Osteoblast (primary cell): ENCODE measurements around the gene STAT4. TPM values are rescaled to one million over a fixed set of nuclear protein-coding genes. Genes with fewer than 3 reads are reported as not detected.

Source experiments
- DNase-seq: peaks from one replicate; pipeline ENCODE4 v3.0.0; 2011; ENCODE audit warnings: low spot score, mixed read lengths; ENCODE audit not compliant: insufficient read length; ENCODE audit errors: missing footprints
- H2AFZ ChIP-seq: 2 replicates; pipeline ENCODE4 v1.6.0; 2011; ENCODE audit warnings: mild to moderate bottlenecking, low read length
- H3K27ac ChIP-seq: 2 replicates; pipeline ENCODE4 v1.5.1; 2011; ENCODE audit warnings: mild to moderate bottlenecking, low read depth, low read length, moderate library complexity
- H3K27me3 ChIP-seq: 2 replicates; pipeline ENCODE4 v1.6.0; 2012; ENCODE audit warnings: mild to moderate bottlenecking, control low read depth, inconsistent platforms, low read length, moderate library complexity; ENCODE audit not compliant: insufficient read depth
- H3K36me3 ChIP-seq: 2 replicates; pipeline ENCODE4 v1.5.1; 2011; ENCODE audit warnings: mild to moderate bottlenecking, low read length, control low read depth, moderate library complexity; ENCODE audit not compliant: insufficient read depth
- H3K4me1 ChIP-seq: 2 replicates; pipeline ENCODE4 v1.5.1; 2011; ENCODE audit warnings: mild to moderate bottlenecking, low read length, control low read depth, moderate library complexity; ENCODE audit not compliant: insufficient read depth
- H3K4me2 ChIP-seq: 2 replicates; pipeline ENCODE4 v1.6.0; 2011; ENCODE audit warnings: mild to moderate bottlenecking, low read length; ENCODE audit not compliant: insufficient read depth
- H3K4me3 ChIP-seq: fragments of 200-600 bp; sonication (generic); 3 replicates; pipeline ENCODE4 v1.5.1; 2012; ENCODE audit warnings: mild to moderate bottlenecking, low read length, inconsistent platforms; ENCODE audit not compliant: insufficient read depth
- H3K79me2 ChIP-seq: 2 replicates; pipeline ENCODE4 v1.6.0; 2012; ENCODE audit warnings: mild to moderate bottlenecking, low read length, control low read depth, inconsistent platforms; ENCODE audit not compliant: insufficient read depth
- H3K9me3 ChIP-seq: 2 replicates; pipeline ENCODE4 v1.5.1; 2011; ENCODE audit warnings: low read depth, low read length, control low read depth
- H4K20me1 ChIP-seq: 2 replicates; pipeline ENCODE4 v1.6.0; 2012; ENCODE audit warnings: mild to moderate bottlenecking, low read length, control low read depth; ENCODE audit not compliant: insufficient read depth
- CTCF ChIP-seq: IDR thresholded peaks from 2 replicates; pipeline ENCODE4 v1.5.1; 2011; ENCODE audit warnings: mild to moderate bottlenecking, low read depth, low read length, moderate library complexity; ENCODE audit errors: extremely low read depth
- total RNA-seq: library from RNA; depleted of rRNA; stranded (reverse); fragments of >200 nt; gene quantifications from 2 replicates; pipeline ENCODE4 v1.2.3, GENCODE V29; 2012

Gene STAT4
- total RNA-seq, 1 donor, result 16.6 TPM

GRCh38 chr2:191189112-191189635 is 38.4 kb upstream of the STAT4 start:
- H3K79me2 ChIP-seq, result no peaks in the 10 kb centered on the region
- no peak for TF ChIP-seq CTCF

GRCh38 chr2:191188550-191189093 is 37.8 kb upstream of the STAT4 start:
- H3K27me3 ChIP-seq, result no peaks in the 10 kb centered on the region
- no peaks in the 10 kb centered on the region for H4K20me1 ChIP-seq
- H3K4me1 ChIP-seq, result peaks cover 16% of the 10 kb centered on the region
- DNase-seq, result no peak
- no peaks in the 10 kb centered on the region for H3K79me2 ChIP-seq
- no peaks in the 10 kb centered on the region for H3K36me3 ChIP-seq
- no peak overlapping the region for H3K4me2 ChIP-seq
- H3K4me3 ChIP-seq, result no peak overlapping the region
- no peak overlapping the region for H2AFZ ChIP-seq
- H3K9me3 ChIP-seq, result no peaks in the 10 kb centered on the region
- TF ChIP-seq CTCF, result no peak
- H3K27ac ChIP-seq, result no peak overlapping the region

More at GRCh38 chr2:191189112-191189635, 38.4 kb upstream of the STAT4 start:
- Histone ChIP-seq H3K4me2 (peak overlapping the region; percentile 40), H3K36me3 (no peaks in the 10 kb centered on the region), H3K27me3 (no peaks in the 10 kb centered on the region), H4K20me1 (no peaks in the 10 kb centered on the region), H3K27ac (no peak overlapping the region), H3K9me3 (no peaks in the 10 kb centered on the region), H3K4me1 (peaks cover 11% of the 10 kb centered on the region), H3K4me3 (no peak overlapping the region), H2AFZ (peak overlapping the region; percentile 23)
- no peak for DNase-seq

- Histone ChIP-seq H3K36me3 (no peaks in the 10 kb centered on the region), H3K4me2 (peak overlapping the region; percentile 9), H3K4me3 (no peak overlapping the region), H4K20me1 (no peaks in the 10 kb centered on the region), H3K79me2 (no peaks in the 10 kb centered on the region), H3K27ac (no peak overlapping the region), H3K4me1 (peaks cover 22% of the 10 kb centered on the region), H3K27me3 (no peaks in the 10 kb centered on the region), H3K9me3 (no peaks in the 10 kb centered on the region), H2AFZ (peak overlapping the region; percentile 31)
- no peak for DNase-seq
- no peak for TF ChIP-seq CTCF
These were observed 36.5 kb upstream of the STAT4 start for GRCh38 chr2:191187105-191187829.

GRCh38 chr2:191184457-191184856 is 33.7 kb upstream of the STAT4 start:
- Histone ChIP-seq H3K36me3 (no peaks in the 10 kb centered on the region), H3K79me2 (no peaks in the 10 kb centered on the region), H4K20me1 (no peaks in the 10 kb centered on the region), H3K9me3 (no peaks in the 10 kb centered on the region), H3K27ac (no peak overlapping the region), H3K4me3 (no peak overlapping the region), H3K4me2 (no peak overlapping the region), H3K27me3 (no peaks in the 10 kb centered on the region), H2AFZ (no peak overlapping the region), H3K4me1 (peaks cover 32% of the 10 kb centered on the region)
- no peak for DNase-seq
- no peak for TF ChIP-seq CTCF
